ENCODE results near the gene SPAG9.

Gene SPAG9

DNA sequence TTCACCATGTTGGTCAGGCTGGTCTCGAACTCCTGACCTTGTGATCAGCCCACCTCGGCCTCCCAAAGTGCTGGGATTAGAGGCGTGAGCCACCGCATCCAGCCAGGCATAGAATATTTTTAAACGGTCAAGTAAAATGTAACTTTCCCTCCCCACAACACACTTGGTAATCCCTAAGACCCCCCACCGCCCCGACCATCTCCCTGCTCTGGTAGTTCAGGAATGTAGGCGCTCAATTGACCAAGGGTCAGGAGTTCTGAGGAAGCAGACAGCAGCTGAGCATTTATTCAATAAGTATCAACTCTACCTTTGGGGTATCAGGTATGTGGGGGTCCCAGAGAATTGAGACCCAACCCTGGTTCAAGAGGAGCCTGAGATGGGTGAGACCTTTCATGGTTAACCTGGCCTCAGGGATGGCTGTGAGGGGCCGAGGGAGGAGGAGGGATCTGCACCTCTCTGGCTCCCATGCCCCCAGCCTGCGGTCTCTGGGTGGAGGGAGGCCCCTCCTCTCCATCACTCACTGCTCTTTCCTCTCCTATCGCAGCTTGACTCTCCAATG, 206.1 kb downstream of the SPAG9 start:
- no peak for DNase-seq

DNA sequence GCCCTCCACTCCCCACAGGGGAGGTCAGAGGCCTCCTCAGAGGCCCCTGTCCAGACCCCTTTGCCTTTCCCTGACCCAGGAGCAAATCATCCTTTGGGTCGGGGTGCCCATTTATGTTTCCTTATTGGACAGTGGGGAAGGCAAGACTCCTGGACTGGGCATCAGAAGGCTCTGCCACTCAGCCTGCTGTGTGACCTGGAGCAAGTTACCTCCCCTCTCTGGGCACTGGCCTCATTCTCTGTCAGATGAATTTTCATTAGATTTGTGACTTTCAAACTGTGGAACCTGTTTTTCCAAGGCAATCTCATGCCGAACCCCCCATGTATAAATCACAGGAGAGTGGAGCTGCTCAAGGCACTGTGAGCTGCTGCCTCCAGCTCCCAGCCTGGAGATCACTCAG, 207.5 kb downstream of the SPAG9 start:
- DNase-seq = no peak

All from effector CD4-positive, alpha-beta T cell (primary cell).